K562 (cell line): Measurements from ENCODE around the gene CERCAM. TPM values are rescaled to one million over a fixed set of nuclear protein-coding genes. Genes with fewer than 3 reads are reported as not detected.

Experiments
- ATAC-seq: fragments of 200-7000 bp; cut with Tn5 transposase; 3 replicates; pipeline ENCODE4 v1.9.1; 2020; ENCODE audit warnings: moderate library complexity
- BruUV-seq: library from RNA; stranded (reverse); fragments of 400-500 nt; replicated peaks from 2 replicates; lab custom pipeline; 2021; lab: Mats Ljungman, UMichigan
- CTCF ChIA-PET: fragments of 300-600 bp; formaldehyde crosslinking; extraction: SDS; loops from one replicate; lab custom pipeline; 2021; ENCODE audit warnings: low intra/inter-chr PET ratio; lab: Yijun Ruan, JAX
- POLR2A ChIA-PET: fragments of 300-600, 350-650 bp; sonication (Branson Sonifier 250); formaldehyde crosslinking; extraction: SDS; loops from one replicate; lab custom pipeline; 2021; ENCODE audit warnings: antibody characterized with exemption, inconsistent platforms; lab: Yijun Ruan, JAX
- DNase-seq, 4 experiments: peaks; one replicate each; pipeline versions ENCODE4 v3.0.0 to v3.0.0-alpha.2; 2011 to 2018; ENCODE audit warnings: low spot score in 3 of 4, mixed read lengths in 3 of 4; ENCODE audit errors: extremely low read depth in 1 of 4
- FAIRE-seq: peaks from 2 replicates; lab custom pipeline; 2011; peaks lifted over from hg19 to GRCh38; lab: Jason Lieb, UNC
- H2AFZ ChIP-seq: 2 replicates; pipeline ENCODE4 v1.6.0; 2011; ENCODE audit warnings: low read depth, low read length, control low read depth, inconsistent platforms
- H3K27ac ChIP-seq: fragments of 200-600 bp; 3 replicates; pipeline ENCODE4 v1.8.0; 2011; ENCODE audit warnings: low read depth, mild to moderate bottlenecking, control low read depth, inconsistent platforms, low read length, moderate library complexity, mixed read lengths; ENCODE audit errors: extremely low read depth
- H3K27me3 ChIP-seq, 2 experiments: fragments of 300-600 bp in 1 of 2; 2 replicates in 1 of 2; 3 replicates in 1 of 2; pipeline versions ENCODE4 v1.6.0 to v1.8.0; 2011; ENCODE audit warnings: inconsistent platforms in 2 of 2, low read length in 2 of 2, mild to moderate bottlenecking in 1 of 2, mixed read lengths in 1 of 2, moderate library complexity in 1 of 2; ENCODE audit not compliant: control insufficient read depth in 2 of 2, insufficient read depth in 2 of 2
- H3K36me3 ChIP-seq: fragments of 300-600 bp; 3 replicates; pipeline ENCODE4 v1.8.0; 2011; ENCODE audit warnings: mild to moderate bottlenecking, low read length, inconsistent platforms; ENCODE audit not compliant: control insufficient read depth, insufficient read depth
- H3K4me1 ChIP-seq, 2 experiments: fragments of 200-600 bp in 1 of 2; replicated peaks in 1 of 2; 2 replicates in 1 of 2; 3 replicates in 1 of 2; pipeline versions ENCODE4 v1.5.1 to v1.8.0; 2011; ENCODE audit warnings: inconsistent platforms in 2 of 2, low read length in 2 of 2, mild to moderate bottlenecking in 1 of 2, mixed read lengths in 1 of 2, moderate library complexity in 1 of 2; ENCODE audit not compliant: control insufficient read depth in 2 of 2, insufficient read depth in 2 of 2
- H3K4me2 ChIP-seq: 2 replicates; pipeline ENCODE4 v1.6.1; 2011; ENCODE audit warnings: low read length, control low read depth, inconsistent platforms, mixed read lengths; ENCODE audit not compliant: insufficient read depth
- H3K4me3 ChIP-seq: fragments of 200-600 bp; sonication (generic), shearing (Covaris generic); 2 replicates; pipeline ENCODE4 v1.5.1; 2016; ENCODE audit warnings: control low read depth, inconsistent platforms
- H3K79me2 ChIP-seq: fragments of 200-600 bp; 3 replicates; pipeline ENCODE4 v1.8.0; 2011; ENCODE audit warnings: low read length, inconsistent platforms; ENCODE audit not compliant: control insufficient read depth, insufficient read depth
- H3K9ac ChIP-seq, 2 experiments: 2 replicates each; pipeline versions ENCODE4 v1.6.0 to v1.6.1; 2011; ENCODE audit warnings: low read depth in 2 of 2, low read length in 2 of 2, control low read depth in 1 of 2, inconsistent platforms in 1 of 2, mild to moderate bottlenecking in 1 of 2, mixed read lengths in 1 of 2; ENCODE audit not compliant: insufficient read depth in 1 of 2
- H3K9me1 ChIP-seq: one replicate; pipeline ENCODE4 v1.6.0; 2011; ENCODE audit warnings: inconsistent platforms, mild to moderate bottlenecking, low read length, moderate library complexity; ENCODE audit not compliant: control insufficient read depth, insufficient read depth
- H3K9me3 ChIP-seq: replicated peaks from 2 replicates; pipeline ENCODE4 v1.5.1; 2011; ENCODE audit warnings: low read depth, low read length, inconsistent platforms; ENCODE audit not compliant: control insufficient read depth, insufficient read depth
- H4K20me1 ChIP-seq: replicated peaks from 2 replicates; pipeline ENCODE4 v1.6.1; 2011; ENCODE audit warnings: low read length, inconsistent platforms, mixed read lengths; ENCODE audit not compliant: control insufficient read depth, insufficient read depth
- BRD4 ChIP-seq: fragments of 200-600 bp; sonication (generic); IDR thresholded peaks from 2 replicates; pipeline ENCODE4 v1.6.1; 2017; ENCODE audit warnings: inconsistent platforms
- CHD4 ChIP-seq: fragments of 200-600 bp; sonication (generic); IDR thresholded peaks from 3 replicates; pipeline ENCODE4 v1.6.1; 2012; ENCODE audit warnings: low read depth, mild to moderate bottlenecking, mixed read lengths, low read length, inconsistent platforms; ENCODE audit not compliant: insufficient read depth, insufficient replicate concordance, poor library complexity, severe bottlenecking
- CREM ChIP-seq: IDR thresholded peaks from 2 replicates; pipeline ENCODE4 v1.6.1; 2014; ENCODE audit warnings: antibody characterized with exemption, low read depth
- SMARCB1 ChIP-seq: IDR thresholded peaks from 2 replicates; pipeline ENCODE4 v1.6.1; 2011; ENCODE audit warnings: improper control_type of control experiment, low read depth; ENCODE audit not compliant: insufficient read length
- TGIF2 ChIP-seq: sonication (generic); formaldehyde crosslinking; IDR thresholded peaks from 2 replicates; pipeline ENCODE4 v1.8.1; 2022; ENCODE audit warnings: mild to moderate bottlenecking, missing genetic modification reagents, moderate library complexity
- ZKSCAN3 ChIP-seq: fragments of 250-450 bp; sonication (Bioruptor Pico); IDR thresholded peaks from 2 replicates; pipeline ENCODE4 v1.4.0; 2020
- ZNF124 ChIP-seq: sonication (generic); formaldehyde crosslinking; IDR thresholded peaks from 2 replicates; pipeline ENCODE4 v1.8.1; 2022; ENCODE audit warnings: missing genetic modification reagents
- WGBS: fragments of 100-300 bp; shearing (Covaris generic); methylation state at CpG from one replicate; pipeline ENCODE4 v1.1.6; 2016; ENCODE audit warnings: low coverage, mixed read lengths; ENCODE audit not compliant: insufficient coverage; ENCODE audit errors: missing lambda C conversion rate; 5-methylcytosine and 5-hydroxymethylcytosine counted together
- in situ Hi-C: fragments of 300-500 bp; cut with MboI; formaldehyde crosslinking; loops from 4 replicates; pipeline ENCODE4 v1.15.0; 2018; ENCODE audit warnings: inconsistent platforms, mixed read lengths
- intact Hi-C: fragments of 100-400 bp; cut with micrococcal nuclease; formaldehyde crosslinking; loops from 2 replicates; pipeline ENCODE4 v1.14.2; 2022
- polyA plus RNA-seq, 8 experiments: library from polyadenylated mRNA; depleted of rRNA in 4 of 8; stranded (reverse) in 5 of 8; unstranded in 3 of 8; fragments of >200 nt; fragmentation: Nextera tagmentation in 2 of 8; fragmentation: Illumina TruSeq in 1 of 8; extraction: Ambion mirVana in 2 of 8; extraction: Trizol in 1 of 8; gene quantifications; 2 replicates each; pipeline versions ENCODE4 v1.2.1 to v1.2.3, GENCODE V29; 2011 to 2014; ENCODE audit warnings: inconsistent platforms in 1 of 8, missing spikeins in 1 of 8
- total RNA-seq, 7 experiments: library from RNA; depleted of rRNA in 6 of 7; stranded (reverse); fragments of >200 nt in 6 of 7; fragmentation: Illumina TruSeq in 2 of 7; extraction: Trizol in 2 of 7; gene quantifications; 2 replicates each; pipeline versions ENCODE4 v1.2.1 to v1.2.3, GENCODE V29; 2011 to 2021; ENCODE audit warnings: low replicate concordance in 1 of 7
- TF ChIP-seq, protein P1 (sequence below): fragments of 250-450 bp; sonication (Bioruptor Pico); IDR thresholded peaks from 2 replicates; pipeline ENCODE4 v1.4.0; 2020

CERCAM gene
- total and polyA plus RNA-seq, 9 of the 15 experiments (the other 6 are each of a cell fraction or from before 2014, with no cell fraction given) = 0.75 to 24.0 (median 18.0) TPM

DNA sequence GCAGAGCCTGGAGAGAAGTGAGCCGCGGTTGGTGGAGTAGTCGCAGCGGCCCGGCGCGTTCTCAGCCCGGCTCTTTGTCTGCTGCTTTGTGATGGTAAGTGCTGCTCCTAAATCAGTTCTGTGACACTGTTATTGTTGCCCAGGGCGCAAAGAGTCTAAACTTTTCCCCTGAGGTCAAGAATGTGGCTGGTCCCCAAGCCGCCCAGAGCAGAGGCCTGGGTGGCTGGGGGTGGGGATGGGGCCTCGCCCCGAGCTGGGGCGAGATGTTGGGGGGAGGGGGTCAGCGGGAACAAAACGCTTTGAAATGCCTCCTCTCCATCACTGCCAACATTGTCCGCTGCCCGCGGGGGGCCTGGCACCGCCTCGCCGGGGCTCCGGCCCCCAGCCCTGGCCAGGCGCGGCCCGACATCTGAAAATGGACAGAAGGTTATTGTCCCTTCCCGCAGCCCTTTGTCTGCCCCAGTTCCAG lies 11.7 kb upstream of the CERCAM start (continued):
- TF ChIP-seq CHD4 (no peak), SMARCB1 (no peak), BRD4 (no peak), ZKSCAN3 (CRISPR knock-in tag) (no peak), TGIF2 (CRISPR knock-in tag) (no peak), CREM (no peak)

DNA sequence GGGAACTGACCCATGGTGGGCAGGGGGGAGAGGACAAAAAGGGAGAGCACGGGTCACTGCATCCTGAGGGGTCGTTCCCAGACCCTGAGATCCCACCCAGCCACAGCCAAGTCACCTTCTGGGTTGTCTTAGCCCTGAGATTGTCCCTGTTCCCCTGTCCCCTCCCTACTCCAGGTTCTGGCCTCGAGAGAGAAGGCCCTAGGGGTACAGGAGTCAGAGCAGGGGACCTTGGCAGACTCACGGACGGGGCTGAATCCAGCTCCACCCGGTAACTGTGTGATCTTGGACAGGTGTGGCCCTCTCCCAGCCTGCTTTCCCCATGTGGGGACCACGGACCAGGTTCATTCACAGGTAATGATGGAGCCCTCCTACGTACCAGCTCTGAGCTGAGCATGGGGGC lies 11.2 kb upstream of the CERCAM start:
- TF ChIP-seq, protein P1, sequence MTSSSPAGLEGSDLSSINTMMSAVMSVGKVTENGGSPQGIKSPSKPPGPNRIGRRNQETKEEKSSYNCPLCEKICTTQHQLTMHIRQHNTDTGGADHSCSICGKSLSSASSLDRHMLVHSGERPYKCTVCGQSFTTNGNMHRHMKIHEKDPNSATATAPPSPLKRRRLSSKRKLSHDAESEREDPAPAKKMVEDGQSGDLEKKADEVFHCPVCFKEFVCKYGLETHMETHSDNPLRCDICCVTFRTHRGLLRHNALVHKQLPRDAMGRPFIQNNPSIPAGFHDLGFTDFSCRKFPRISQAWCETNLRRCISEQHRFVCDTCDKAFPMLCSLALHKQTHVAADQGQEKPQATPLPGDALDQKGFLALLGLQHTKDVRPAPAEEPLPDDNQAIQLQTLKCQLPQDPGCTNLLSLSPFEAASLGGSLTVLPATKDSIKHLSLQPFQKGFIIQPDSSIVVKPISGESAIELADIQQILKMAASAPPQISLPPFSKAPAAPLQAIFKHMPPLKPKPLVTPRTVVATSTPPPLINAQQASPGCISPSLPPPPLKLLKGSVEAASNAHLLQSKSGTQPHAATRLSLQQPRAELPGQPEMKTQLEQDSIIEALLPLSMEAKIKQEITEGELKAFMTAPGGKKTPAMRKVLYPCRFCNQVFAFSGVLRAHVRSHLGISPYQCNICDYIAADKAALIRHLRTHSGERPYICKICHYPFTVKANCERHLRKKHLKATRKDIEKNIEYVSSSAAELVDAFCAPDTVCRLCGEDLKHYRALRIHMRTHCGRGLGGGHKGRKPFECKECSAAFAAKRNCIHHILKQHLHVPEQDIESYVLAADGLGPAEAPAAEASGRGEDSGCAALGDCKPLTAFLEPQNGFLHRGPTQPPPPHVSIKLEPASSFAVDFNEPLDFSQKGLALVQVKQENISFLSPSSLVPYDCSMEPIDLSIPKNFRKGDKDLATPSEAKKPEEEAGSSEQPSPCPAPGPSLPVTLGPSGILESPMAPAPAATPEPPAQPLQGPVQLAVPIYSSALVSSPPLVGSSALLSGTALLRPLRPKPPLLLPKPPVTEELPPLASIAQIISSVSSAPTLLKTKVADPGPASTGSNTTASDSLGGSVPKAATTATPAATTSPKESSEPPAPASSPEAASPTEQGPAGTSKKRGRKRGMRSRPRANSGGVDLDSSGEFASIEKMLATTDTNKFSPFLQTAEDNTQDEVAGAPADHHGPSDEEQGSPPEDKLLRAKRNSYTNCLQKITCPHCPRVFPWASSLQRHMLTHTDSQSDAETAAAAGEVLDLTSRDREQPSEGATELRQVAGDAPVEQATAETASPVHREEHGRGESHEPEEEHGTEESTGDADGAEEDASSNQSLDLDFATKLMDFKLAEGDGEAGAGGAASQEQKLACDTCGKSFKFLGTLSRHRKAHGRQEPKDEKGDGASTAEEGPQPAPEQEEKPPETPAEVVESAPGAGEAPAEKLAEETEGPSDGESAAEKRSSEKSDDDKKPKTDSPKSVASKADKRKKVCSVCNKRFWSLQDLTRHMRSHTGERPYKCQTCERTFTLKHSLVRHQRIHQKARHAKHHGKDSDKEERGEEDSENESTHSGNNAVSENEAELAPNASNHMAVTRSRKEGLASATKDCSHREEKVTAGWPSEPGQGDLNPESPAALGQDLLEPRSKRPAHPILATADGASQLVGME = no peak
- no peak for TF ChIP-seq ZNF124 (CRISPR knock-in tag)
- Histone ChIP-seq H3K9ac (no peak overlapping the region), H3K9me1 (no peaks in the 10 kb centered on the region), H3K9me3 (no peaks in the 10 kb centered on the region), H3K4me3 (no peak overlapping the region), H3K27me3 (peaks cover 0 to 6% of the 10 kb centered on the region in 2 experiments; a peak in 2 of 5 replicates), H3K4me2 (no peak overlapping the region), H3K36me3 (no peaks in the 10 kb centered on the region), H3K79me2 (no peaks in the 10 kb centered on the region), H3K4me1 (peaks cover 0 to 22% of the 10 kb centered on the region in 2 experiments; a peak in 2 of 5 replicates), H4K20me1 (no peaks in the 10 kb centered on the region), H2AFZ (no peak overlapping the region), H3K27ac (no peak overlapping the region)
- FAIRE-seq (no peak), ATAC-seq (no peak; the same call in 2 of the 3 replicates), DNase-seq (no peak)
- no TSS peak for BruUV-seq
- intact Hi-C loops = no loop called here
- in situ Hi-C loops = no loop called here
- ChIA-PET CTCF (interaction anchor here (0.6 to 1.9 kb wide), 2 partner anchors 31 to 48 kb away, joined by 4 read pairs; no protein-coding TSS in a partner anchor), POLR2A (interaction anchor here (0.7 to 2.0 kb wide), 5 partner anchors 8 to 15 kb away, joined by 3 to 12 read pairs (median 3); partner anchors contain the start of gene CERCAM)
- WGBS = 11% methylated on average over 8 of the region's 8 CpGs
